Stimulated activated CD4-positive, alpha-beta T cell treated with anti-CD3 and anti-CD28 coated beads, TNF-alpha, amount 100 ng/mL, for 24 hours (primary cell): ENCODE data around the gene ZNF160.
"Not testable (repeated sequence)": the region's sequence is repeated elsewhere in the genome, so short reads cannot be mapped to it uniquely, and the experiment has no call there.

ENCODE experiments used
- DNase-seq, 3 experiments: peaks; one replicate each; pipeline ENCODE4 v3.0.0-alpha.2; 2020; ENCODE audit warnings: low read depth in 3 of 3

ZNF160 gene

GRCh38 chr19:53092723-53093122, 10.5 kb downstream of the ZNF160 start:
- no peak for DNase-seq

DNA sequence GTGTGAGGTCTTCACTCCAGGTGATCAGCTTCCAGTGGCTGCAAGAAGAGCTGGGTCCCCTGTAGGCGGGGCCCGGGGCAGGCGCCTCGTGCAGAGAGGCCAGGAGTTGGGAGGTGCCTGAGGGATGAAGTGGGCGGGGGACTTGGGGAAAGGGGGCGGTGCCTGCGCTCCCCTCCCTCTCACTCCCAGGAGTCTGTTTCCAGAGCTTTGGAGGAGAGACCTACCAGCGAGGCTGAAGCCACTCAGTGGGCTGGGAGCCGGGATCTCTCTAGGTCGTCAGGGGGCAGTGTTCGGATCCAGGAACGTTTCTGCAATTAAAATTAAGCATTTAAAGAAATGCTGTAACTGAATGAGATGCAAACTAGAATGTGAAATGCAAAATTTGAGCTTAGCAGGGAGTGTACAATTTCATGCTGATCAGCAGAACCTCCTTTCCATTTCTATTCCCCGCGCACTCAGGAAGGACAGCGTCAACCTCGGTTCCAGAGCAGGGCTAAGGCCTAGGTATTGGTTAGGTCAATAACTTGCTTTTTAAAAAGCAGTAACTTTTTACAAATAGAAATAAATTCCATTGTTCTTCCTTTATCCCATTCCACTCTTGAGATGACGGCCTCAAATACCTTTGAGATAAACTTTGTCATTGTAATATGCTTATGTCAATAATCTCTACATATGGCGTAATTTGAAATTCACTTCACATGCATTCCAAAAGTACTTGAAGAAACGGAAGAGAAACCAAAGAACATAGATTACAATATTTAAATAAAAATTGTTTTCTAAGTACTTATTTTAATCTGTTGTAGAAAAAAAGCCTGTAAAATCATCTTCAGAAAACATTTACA, 11.6 kb downstream of the ZNF160 start:
- no peak for DNase-seq

DNA sequence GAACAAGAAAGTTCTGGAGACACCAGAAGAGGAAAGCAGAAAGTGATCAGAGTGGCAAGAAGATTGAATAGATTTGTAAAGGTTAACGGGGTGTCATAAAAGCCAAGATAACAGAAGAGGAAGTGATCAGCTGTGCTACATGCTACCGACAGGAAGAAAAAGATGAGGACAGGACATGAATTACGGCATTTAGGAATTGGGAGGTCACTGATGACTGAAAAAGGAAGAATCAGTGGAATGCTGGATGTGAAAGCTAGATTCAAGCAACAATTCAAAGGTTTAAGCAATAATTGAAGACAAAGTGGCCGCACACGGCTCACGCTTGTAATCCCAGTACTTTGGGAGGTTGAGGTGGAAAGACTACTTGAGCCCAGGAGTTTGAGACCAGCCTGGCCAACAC, 15.1 kb downstream of the ZNF160 start:
- no peak for DNase-seq

DNA sequence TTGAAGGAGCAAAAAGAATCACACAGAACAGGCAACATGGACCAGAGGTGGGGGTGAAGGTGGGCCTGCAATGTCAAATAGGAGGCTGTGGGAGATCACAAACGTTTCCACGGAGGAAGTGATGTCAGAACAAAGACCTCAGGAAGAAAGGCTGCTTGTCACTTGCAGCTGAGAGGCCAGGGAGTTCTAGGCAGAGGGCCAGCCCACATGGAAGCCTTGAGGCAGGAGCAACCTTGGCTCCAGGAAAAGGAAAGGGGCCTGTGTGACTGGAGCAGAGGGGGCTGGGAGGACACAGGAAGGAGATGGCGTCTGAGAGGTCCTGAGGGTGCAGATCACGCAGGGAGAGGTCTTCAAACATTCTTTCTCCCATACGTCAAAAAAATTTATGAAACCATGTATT, 16.3 kb downstream of the ZNF160 start:
- DNase-seq = no peak

- DNase-seq = no peak
These were observed 17.7 kb downstream of the ZNF160 start for GRCh38 chr19:53085496-53085895.

DNA sequence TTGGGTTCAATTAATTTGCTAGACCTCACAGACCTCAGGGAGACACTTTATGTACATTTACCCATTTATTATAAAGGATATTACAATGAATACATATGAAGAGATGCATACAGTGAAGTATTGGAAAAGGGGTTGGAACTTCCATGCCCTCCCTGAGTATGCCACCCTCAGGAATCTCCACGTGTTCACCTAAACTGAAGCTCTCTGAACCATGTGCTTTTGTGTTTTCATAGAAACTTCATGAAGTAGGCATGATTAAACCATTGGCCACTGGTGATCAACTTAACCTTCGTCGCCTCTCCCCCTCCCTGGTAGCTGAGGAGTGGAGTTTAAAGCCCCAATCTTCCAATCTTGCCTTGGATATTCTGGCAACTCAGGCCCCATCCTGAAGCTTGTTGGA, 20.3 kb downstream of the ZNF160 start:
- no peak for DNase-seq

DNA sequence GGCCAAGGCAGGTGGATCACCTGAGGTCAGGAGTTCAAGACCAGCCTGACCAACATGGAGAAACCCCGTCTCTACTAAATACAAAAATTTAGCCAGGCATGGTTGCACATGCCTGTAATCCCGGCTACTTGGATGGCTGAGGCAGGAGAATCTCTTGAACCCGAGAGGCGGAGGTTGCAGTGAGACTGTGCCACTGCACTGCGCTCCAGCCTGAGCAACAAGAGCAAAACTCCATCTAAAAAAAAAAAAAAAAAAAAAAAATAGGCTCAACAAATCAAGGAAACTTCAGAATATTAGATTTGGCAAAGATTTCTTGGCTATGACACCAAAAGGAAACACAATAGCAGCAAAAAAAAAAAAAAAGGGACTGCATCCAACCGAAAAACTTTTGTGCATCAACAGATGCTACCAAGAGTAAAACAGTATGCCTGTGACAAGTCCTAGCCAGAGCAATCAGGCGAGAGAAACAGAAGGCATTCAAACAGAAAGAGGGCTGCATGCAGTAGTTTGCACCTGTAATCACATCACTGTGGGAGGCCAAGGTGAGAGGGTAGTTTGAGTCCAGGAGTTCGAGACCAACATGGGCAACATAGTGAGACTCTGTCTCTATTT, 23.8 kb downstream of the ZNF160 start:
- no peak for DNase-seq

DNA sequence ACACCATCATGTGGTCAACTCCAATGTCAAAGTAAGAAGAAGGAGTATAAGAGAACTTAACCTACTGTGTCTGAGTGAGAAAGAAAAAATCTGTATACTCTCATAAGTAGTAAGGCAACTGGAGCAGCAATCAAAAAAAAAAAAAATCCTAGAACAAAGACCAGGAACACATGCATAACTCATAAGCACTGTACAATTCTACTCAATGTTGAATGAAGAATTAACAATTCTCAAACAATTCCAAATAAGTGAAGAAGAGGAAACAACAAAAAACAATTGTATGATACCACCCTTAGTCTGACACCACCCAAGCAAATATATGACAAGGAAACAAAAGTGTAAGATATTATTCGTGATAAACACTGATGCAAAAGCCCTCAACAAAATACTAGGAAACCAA, 24.6 kb downstream of the ZNF160 start:
- DNase-seq = no peak

DNA sequence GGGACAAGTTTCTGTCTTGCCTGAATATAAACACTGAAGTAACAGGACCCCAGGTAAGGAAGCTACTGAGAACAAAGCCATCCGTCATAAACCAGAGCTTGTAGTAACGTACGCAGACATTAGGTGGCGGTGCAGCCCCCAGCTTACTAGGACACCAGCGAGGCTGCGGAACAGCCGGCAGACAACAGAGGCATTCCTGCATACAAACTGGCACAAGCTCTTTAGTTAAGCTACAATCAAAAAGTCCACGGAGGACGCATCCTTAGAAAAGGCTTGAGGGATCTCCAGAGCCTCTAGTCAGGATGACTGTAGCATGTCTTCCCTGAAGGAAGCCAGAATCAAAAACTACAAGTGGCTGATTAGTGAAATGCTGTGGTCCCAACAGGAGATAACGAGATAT, 26.2 kb downstream of the ZNF160 start:
- no peak for DNase-seq

GRCh38 chr19:53068834-53069233, 34.4 kb downstream of the ZNF160 start:
- DNase-seq = no peak

GRCh38 chr19:53068199-53068598, 35.0 kb downstream of the ZNF160 start:
- no peak for DNase-seq

DNA sequence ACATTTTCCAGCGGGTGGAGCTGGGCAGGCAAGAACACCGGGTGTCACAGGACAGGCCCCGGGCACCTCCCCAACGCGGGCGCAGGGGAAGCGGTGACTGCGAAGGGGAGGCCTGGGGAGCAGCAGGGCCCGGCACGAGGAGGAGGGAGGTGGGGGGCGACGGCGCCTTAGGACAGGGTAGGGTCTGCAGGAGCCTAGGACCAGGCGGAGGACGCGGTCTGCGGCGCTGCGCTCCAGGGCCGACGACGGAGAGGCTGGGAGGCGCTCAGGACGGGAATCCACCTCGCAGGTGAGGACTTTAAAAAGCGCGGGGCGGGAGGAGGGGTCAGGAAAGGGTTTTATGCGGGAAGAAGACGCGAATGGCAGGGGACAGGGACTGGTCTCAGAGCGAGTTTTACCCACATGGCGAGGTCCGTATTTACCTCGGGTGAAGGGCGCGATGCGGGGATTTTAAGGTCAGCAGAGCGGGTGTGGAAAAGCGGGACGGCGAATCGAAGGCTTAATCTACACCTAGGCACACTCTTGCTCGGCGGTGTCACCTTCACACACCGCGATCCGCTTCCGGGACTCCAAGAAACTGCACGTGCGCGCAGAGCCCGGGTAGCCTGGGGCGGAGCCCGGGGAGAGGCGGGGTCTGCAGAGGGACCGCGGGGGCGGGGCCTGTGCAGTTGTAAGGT, 45.2 kb downstream of the ZNF160 start:
- peak in 1 of 3 experiments; percentile 14 for DNase-seq

- no peak for DNase-seq
These were observed 48.1 kb downstream of the ZNF160 start for GRCh38 chr19:53055117-53055516.

DNA sequence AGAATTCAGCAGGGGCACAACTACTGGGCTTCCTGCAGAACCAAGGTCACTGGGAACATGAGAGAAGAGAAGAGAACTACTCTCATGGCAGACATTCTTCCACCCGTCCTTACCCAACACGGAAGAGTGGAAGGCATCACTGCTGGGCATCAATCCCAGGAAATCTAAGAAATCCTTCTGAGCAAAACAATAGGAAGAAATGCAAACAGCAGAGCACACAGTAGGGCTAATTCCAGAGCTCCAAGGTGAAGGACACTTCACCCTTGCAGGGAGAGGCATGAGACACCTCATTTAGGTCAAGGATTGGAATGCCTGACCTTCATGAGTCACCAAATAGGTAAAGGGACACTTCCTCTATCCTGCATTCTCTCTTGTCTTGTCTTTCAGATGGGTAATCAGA, 55.8 kb downstream of the ZNF160 start:
- no peak for DNase-seq

GRCh38 chr19:53045536-53045935, 57.7 kb downstream of the ZNF160 start:
- DNase-seq = no peak

DNA sequence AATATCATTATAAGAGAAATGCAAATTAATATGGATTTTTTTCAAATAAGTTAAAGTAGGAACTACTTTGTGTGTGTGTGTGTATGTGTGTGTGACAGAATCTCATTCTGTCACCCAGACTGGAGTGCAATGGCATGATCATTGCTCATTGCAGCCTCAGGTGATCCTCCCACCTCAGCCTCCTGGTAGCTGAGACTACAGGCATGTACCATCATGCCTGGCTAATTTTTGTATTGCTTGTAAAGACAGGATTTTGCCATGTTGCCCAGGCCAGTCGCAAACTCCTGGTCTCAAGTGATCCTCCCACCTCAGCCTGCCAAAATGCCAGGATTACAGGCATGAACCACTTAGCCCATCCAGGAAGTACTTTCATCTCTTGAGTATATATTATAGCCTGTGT, 61.9 kb downstream of the ZNF160 start:
- DNase-seq = no peak

DNA sequence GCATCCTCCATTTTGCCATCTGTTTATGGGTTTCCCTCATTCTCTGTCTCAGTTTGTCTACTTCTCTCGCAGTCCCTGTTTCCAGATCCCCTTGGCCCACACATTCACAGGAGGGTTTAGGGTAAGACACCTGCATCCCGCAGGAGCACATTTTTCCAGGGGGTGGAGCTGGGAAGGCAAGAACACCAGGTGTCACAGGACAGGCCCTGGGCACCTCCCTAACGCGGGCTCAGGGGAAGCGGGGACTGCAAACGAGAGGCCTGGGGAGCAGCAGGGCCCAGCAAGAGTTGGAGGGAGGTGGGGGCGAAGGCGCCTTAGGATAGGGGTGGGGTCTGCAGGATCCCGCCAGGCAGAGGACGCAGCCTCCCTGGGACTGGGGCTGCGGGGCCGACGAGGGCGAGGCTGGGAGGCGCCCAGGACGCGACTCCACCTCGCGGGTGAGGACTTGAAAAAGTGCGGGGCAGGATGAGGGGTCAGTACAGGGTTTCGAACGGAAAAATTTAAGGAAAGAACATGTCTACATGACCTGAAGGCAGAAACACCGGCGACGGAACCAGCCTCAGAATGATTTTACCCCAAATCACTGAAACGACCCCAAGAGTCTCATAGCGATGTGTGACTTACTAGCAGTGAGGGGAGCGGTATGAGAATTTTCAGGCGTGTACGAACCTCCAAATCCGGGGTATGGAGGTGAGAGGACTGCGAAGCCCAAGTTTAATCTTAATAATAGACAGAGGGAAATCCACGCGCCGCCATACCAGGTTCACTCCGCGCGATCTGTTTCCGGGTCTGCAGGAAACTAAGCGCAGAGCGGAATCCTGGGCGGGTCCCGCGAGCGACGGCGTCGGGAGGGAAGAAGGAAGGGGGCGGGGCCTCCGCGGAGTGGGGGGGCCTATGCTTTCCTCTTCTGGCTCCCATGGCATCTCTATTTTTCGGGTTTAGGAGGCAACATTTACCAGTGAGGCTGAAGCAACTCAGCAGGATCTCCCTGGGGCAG, 65.8 kb downstream of the ZNF160 start:
- peak in 1 of 3 experiments; percentile 4 for DNase-seq

- no peak for DNase-seq
These were observed 68.1 kb downstream of the ZNF160 start for GRCh38 chr19:53034948-53035675.

DNA sequence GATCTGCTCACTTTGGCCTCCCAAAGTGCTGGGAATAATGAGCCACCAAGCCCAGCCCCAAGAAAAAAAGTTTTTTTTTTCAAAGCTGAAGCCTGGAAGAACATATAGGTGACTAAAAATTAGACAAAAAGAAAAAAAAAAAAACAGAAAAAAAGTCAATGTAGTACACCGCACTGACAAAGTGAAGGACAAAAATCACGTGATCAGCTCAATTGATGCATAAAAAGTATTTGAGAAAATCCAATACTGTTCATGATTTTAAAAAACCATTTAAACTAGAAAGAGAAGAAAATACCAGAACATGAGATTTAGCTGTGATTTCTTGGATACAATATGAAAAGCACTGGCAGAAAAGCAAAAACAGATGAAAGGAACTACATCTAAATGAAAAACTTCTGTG, 69.2 kb downstream of the ZNF160 start:
- DNase-seq = no peak

- not testable (repeated sequence) for DNase-seq
These were observed 74.9 kb downstream of the ZNF160 start for GRCh38 chr19:53028306-53028705.

DNA sequence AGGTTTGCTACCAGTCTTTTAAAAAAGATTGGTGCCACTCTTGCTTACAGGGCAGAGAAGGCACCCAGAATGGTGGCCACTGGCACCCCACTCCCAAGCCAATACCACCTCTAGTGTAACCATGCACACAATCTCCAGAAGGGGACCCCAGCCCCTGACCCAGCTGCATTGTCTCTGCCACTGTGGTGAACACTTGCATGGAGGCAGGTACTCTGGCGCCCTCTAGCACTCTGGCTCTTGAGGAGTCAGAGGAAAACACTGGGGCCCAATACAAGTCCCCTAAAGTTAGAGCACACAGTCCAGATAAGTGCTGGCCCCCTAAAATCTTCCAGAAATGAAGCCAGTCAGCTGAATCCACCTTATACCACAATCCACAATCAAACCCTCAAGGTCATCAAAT, 83.5 kb downstream of the ZNF160 start:
- no peak for DNase-seq
